ENCODE results near the gene MAPK14. TPM values are rescaled to one million over a fixed set of nuclear protein-coding genes. Genes with fewer than 3 reads are reported as not detected.

The MAPK14 gene
- polyA plus RNA-seq, 2 of the 4 experiments (the other 2 are of a cell fraction) = 19.4 to 36.7 TPM

DNA sequence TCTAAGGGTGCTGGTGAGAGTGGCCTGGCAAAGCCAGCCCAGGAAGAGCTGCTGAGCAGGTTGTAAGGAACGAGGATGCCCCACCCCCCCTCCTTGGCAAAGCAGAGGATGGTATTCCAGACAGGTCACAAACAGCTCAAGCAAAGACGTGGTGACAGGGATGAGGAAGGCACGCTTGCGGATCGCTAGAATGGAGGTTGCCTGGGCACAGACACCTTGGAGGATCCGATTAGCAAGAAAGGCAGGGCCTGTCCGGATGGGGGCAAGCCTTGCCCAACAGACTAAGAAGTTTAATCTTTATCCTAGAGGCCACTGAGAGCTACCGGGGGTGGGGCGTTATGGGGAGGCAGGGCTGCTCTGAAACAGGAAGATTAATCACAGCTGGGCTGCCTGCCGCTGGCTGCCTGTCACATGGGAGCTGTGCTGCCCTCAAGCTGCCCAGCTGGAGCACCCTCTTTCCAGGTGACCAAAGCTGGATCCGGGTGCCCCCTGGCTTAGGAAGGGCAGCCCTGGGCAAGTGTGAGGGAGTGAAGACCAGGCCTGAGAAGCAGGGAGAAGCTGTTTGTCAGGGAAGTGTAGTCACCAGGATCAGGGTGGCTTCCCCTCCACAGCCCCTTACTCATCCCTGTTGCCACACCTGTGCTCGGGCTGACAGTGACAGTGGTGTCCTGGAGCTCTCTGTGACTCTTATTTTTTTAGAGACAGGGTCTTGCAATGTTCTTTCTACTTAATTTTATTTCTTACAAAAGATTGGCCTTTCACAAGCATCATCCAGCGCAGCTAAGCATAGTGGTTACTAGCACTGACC, 93.6 kb downstream of the MAPK14 start:
- POLR2A ChIA-PET = no interaction called here
- TF ChIP-seq POLR2A (IDR thresholded peaks at IDR 0.05; ENCODE audit: low read length) (no peak), TFCP2L1 (CRISPR knock-in tag; IDR thresholded peaks at IDR 0.05) (no peak), KDM5A (IDR thresholded peaks at IDR 0.05) (no peak), SMC3 (IDR thresholded peaks at IDR 0.05) (no peak), JUNB (IDR thresholded peaks at IDR 0.05) (no peak), RFX5 (IDR thresholded peaks at IDR 0.05) (no peak), HES2 (IDR thresholded peaks at IDR 0.05) (no peak), SREBF2 (IDR thresholded peaks at IDR 0.05) (no peak), ZFP36 (IDR thresholded peaks at IDR 0.05; ENCODE audit: borderline replicate concordance, partially characterized antibody) (no peak), RARB (CRISPR knock-in tag; IDR thresholded peaks at IDR 0.05) (no peak), KDM1A (IDR thresholded peaks at IDR 0.05; ENCODE audit: low read depth) (no peak), EP300 (IDR thresholded peaks at IDR 0.05) (no peak)
- TF ChIP-seq, protein P1, sequence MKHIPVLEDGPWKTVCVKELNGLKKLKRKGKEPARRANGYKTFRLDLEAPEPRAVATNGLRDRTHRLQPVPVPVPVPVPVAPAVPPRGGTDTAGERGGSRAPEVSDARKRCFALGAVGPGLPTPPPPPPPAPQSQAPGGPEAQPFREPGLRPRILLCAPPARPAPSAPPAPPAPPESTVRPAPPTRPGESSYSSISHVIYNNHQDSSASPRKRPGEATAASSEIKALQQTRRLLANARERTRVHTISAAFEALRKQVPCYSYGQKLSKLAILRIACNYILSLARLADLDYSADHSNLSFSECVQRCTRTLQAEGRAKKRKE (CRISPR knock-in tag; IDR thresholded peaks at IDR 0.05; ENCODE audit: low read depth) = no peak
- CTCF ChIA-PET = interaction anchor here (0.7 to 3.7 kb wide), 5 partner anchors 23 to 240 kb away, joined by 3 to 16 read pairs (median 5); no protein-coding TSS in a partner anchor
- DNase-seq (ENCODE audit: low read depth in 1 of 2, low spot score in 1 of 2) (peak in 1 of 2 experiments; percentile 11), FAIRE-seq (no peak), ATAC-seq (peak; percentile 16 to 42; a peak in 2 of 6 replicates)
- no peak overlapping the region; the same call in 2 of the 3 replicates for H3K4me2 ChIP-seq
- peak overlapping the region in 1 of 2 experiments; percentile 56; a peak in 3 of 6 replicates for H3K27ac ChIP-seq
- H3K4me3 ChIP-seq = no peak overlapping the region
- WGBS (ENCODE audit: missing lambda C conversion rate) = 47% methylated on average over 10 of the region's 13 CpGs
- H3K4me1 ChIP-seq = peaks cover 9% of the 10 kb centered on the region
- H3K9me3 ChIP-seq = no peaks in the 10 kb centered on the region

DNA sequence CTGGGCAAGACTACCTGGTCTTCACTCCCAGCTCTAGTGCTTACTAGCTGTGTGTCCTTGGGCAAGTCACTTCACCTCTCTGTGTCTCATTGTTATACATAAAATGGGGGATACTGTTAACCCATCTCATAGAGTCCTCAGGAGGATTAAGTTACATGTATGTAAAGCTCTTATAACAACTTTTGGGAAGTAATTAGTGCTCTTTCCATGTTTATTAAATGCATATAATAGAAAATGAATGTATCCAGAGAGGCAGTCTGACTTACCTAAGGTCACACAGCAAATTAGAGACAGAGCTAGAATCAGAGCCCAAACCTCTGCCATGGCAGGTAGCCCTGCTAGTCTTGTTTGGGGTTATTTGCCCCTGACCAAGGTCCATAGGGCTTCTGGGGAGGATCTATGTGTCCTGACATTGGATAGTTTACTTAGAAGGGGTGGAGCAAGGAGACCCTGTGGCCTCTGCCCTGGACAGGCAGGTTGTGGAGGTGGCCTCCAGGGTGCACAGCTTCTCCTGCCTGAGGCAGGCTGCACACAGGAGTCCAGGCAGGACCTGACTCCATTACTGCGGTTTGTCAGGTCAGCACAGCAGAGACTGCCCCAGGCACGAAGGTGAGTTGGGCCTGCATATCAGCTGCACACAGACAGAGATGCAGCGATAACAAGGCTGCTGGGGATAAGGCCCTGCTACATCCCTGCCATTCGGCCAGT, 94.3 kb downstream of the MAPK14 start:
- ATAC-seq (no peak), FAIRE-seq (no peak), DNase-seq (ENCODE audit: low read depth in 1 of 2, low spot score in 1 of 2) (no peak)
- H3K4me2 ChIP-seq = no peak overlapping the region
- H3K27ac ChIP-seq = no peak overlapping the region
- no peaks in the 10 kb centered on the region for H3K9me3 ChIP-seq
- no peak overlapping the region for H3K4me3 ChIP-seq
- CTCF ChIA-PET = interaction anchor here (1.3 to 3.7 kb wide), 3 partner anchors 26 to 239 kb away, joined by 3 to 16 read pairs (median 5); no protein-coding TSS in a partner anchor
- WGBS (ENCODE audit: missing lambda C conversion rate) = no CpG with 5 or more reads among the region's 4 CpGs
- TF ChIP-seq ZFP36 (IDR thresholded peaks at IDR 0.05; ENCODE audit: borderline replicate concordance, partially characterized antibody) (peak; percentile 56), NPAS2 (CRISPR knock-in tag; IDR thresholded peaks at IDR 0.05; ENCODE audit: borderline replicate concordance) (no peak)
- H3K4me1 ChIP-seq = peaks cover 13% of the 10 kb centered on the region
- POLR2A ChIA-PET = no interaction called here

DNA sequence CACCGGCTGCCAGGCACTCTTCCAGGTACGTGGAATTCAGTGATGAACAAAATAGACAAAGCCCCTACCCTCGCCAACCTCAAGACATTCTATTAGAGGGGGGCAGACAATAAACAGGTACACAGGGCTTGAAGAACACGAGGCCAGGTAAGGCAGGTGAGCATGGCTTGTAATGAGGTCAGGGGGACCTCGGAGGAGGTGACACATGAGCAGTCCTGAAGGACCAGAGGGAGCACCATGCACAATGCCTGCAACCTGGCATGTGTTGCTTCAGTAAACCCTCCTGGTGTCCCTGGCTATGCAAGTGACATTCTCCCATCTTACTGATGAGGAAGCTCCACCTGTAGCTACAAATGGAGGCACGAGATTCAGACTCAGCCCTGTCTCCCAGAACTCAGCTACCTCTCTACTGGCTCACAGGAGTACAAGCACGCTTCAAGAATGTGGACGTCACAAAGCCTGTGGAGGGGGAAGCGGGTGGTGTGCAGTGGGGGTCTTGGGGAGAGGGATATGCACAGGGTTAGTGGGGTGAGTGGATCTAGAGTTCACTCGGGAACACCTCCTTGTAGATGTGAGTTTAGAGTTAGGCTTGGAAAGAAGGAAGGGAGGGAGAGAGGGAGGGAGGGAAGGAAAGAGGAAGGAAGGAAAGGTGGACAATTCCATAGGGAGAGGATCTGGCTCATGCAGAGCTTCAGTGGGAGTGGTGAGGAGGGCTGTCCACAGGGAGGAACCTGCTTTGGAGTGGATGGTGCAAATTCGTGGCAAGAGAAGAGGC, 95.1 kb downstream of the MAPK14 start:
- ChIA-PET POLR2A (no interaction called here), CTCF (interaction anchor here (0.8 to 3.7 kb wide), 5 partner anchors 11 to 242 kb away, joined by 3 to 16 read pairs (median 3); no protein-coding TSS in a partner anchor)
- Histone ChIP-seq H3K4me2 (no peak overlapping the region), H3K4me3 (no peak overlapping the region), H3K27ac (no peak overlapping the region), H3K9me3 (no peaks in the 10 kb centered on the region), H3K4me1 (peaks cover 20% of the 10 kb centered on the region)
- 0 out of 6 replicates have a peak, but pooled peaks of 1 of the 2 experiments have one; percentile 3 for ATAC-seq
- WGBS (ENCODE audit: missing lambda C conversion rate) = 80% methylated on average over 9 of the region's 11 CpGs
- DNase-seq (ENCODE audit: low read depth in 1 of 2, low spot score in 1 of 2) = no peak
- no peak for FAIRE-seq
- no peak for TF ChIP-seq NPAS2 (CRISPR knock-in tag; IDR thresholded peaks at IDR 0.05; ENCODE audit: borderline replicate concordance)
- TF ChIP-seq HOXA7 (CRISPR knock-in tag; IDR thresholded peaks at IDR 0.05) = no peak
- TF ChIP-seq KDM1A (IDR thresholded peaks at IDR 0.05; ENCODE audit: low read depth) = no peak
- TF ChIP-seq HES2 (IDR thresholded peaks at IDR 0.05) = no peak
- no peak for TF ChIP-seq JUNB (IDR thresholded peaks at IDR 0.05)
- TF ChIP-seq, protein P2, sequence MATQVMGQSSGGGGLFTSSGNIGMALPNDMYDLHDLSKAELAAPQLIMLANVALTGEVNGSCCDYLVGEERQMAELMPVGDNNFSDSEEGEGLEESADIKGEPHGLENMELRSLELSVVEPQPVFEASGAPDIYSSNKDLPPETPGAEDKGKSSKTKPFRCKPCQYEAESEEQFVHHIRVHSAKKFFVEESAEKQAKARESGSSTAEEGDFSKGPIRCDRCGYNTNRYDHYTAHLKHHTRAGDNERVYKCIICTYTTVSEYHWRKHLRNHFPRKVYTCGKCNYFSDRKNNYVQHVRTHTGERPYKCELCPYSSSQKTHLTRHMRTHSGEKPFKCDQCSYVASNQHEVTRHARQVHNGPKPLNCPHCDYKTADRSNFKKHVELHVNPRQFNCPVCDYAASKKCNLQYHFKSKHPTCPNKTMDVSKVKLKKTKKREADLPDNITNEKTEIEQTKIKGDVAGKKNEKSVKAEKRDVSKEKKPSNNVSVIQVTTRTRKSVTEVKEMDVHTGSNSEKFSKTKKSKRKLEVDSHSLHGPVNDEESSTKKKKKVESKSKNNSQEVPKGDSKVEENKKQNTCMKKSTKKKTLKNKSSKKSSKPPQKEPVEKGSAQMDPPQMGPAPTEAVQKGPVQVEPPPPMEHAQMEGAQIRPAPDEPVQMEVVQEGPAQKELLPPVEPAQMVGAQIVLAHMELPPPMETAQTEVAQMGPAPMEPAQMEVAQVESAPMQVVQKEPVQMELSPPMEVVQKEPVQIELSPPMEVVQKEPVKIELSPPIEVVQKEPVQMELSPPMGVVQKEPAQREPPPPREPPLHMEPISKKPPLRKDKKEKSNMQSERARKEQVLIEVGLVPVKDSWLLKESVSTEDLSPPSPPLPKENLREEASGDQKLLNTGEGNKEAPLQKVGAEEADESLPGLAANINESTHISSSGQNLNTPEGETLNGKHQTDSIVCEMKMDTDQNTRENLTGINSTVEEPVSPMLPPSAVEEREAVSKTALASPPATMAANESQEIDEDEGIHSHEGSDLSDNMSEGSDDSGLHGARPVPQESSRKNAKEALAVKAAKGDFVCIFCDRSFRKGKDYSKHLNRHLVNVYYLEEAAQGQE (IDR thresholded peaks at IDR 0.05) = no peak
- no peak for TF ChIP-seq CHD2 (IDR thresholded peaks at IDR 0.05; ENCODE audit: low read length, partially characterized antibody)
- TF ChIP-seq POLR2AphosphoS2 (conservative IDR thresholded peaks at IDR 0.05; ENCODE audit: low read length) = no peak
- TF ChIP-seq JUN (IDR thresholded peaks at IDR 0.05) = no peak
- no peak for TF ChIP-seq BCL3 (IDR thresholded peaks at IDR 0.05)
- no peak for TF ChIP-seq EHMT2 (IDR thresholded peaks at IDR 0.05; ENCODE audit: low read depth)
- no peak for TF ChIP-seq CEBPB (IDR thresholded peaks at IDR 0.05)
- TF ChIP-seq GATA3 (IDR thresholded peaks at IDR 0.05; ENCODE audit: borderline replicate concordance) = no peak
- TF ChIP-seq TFCP2L1 (CRISPR knock-in tag; IDR thresholded peaks at IDR 0.05) = no peak
